Loucy (cell line): ENCODE results near the gene TOB1.

ENCODE experiments used
- H2AFZ ChIP-seq: fragments of 200-600 bp; sonication (generic); 2 replicates; pipeline ENCODE4 v1.6.0; 2016; ENCODE audit warnings: antibody characterized with exemption, mild to moderate bottlenecking, low read length, moderate library complexity
- H3F3A ChIP-seq: fragments of 200-600 bp; 2 replicates; pipeline ENCODE4 v1.6.0; 2016; ENCODE audit warnings: antibody characterized with exemption, low read depth, mild to moderate bottlenecking
- H3K27me3 ChIP-seq: fragments of 200-600 bp; sonication (generic); 2 replicates; pipeline ENCODE4 v1.6.1; 2014; ENCODE audit warnings: low read length, mild to moderate bottlenecking; ENCODE audit not compliant: insufficient read depth, poor library complexity, severe bottlenecking
- H3K36me3 ChIP-seq: fragments of 200-600 bp; sonication (generic); 2 replicates; pipeline ENCODE4 v1.6.1; 2016; ENCODE audit warnings: low read length; ENCODE audit not compliant: insufficient read depth
- H3K4me1 ChIP-seq: fragments of 200-600 bp; sonication (generic); 2 replicates; pipeline ENCODE4 v1.5.1; 2014; ENCODE audit warnings: low read length, mild to moderate bottlenecking; ENCODE audit not compliant: insufficient read depth, poor library complexity, severe bottlenecking
- H3K4me2 ChIP-seq: fragments of 200-600 bp; sonication (generic); 2 replicates; pipeline ENCODE4 v1.6.0; 2014; ENCODE audit warnings: antibody characterized with exemption, low read length, low read depth, mild to moderate bottlenecking; ENCODE audit not compliant: poor library complexity, severe bottlenecking
- H3K4me3 ChIP-seq: fragments of 200-600 bp; sonication (generic); 2 replicates; pipeline ENCODE4 v1.5.1; 2014; ENCODE audit warnings: low read length, mild to moderate bottlenecking, mixed read lengths; ENCODE audit not compliant: poor library complexity, severe bottlenecking
- H3K79me2 ChIP-seq: fragments of 200-600 bp; sonication (generic); 2 replicates; pipeline ENCODE4 v1.6.1; 2014; ENCODE audit warnings: low read length; ENCODE audit not compliant: insufficient read depth
- H3K9ac ChIP-seq: fragments of 200-600 bp; sonication (generic); 2 replicates; pipeline ENCODE4 v1.6.0; 2014; ENCODE audit warnings: mild to moderate bottlenecking, low read depth, low read length, moderate library complexity; ENCODE audit not compliant: poor library complexity, severe bottlenecking
- H3K9me2 ChIP-seq: fragments of 200-600 bp; sonication (generic); replicated peaks from 2 replicates; pipeline ENCODE4 v1.6.1; 2016; ENCODE audit warnings: low read depth, low read length, mixed read lengths
- H3K9me3 ChIP-seq: fragments of 200-600 bp; sonication (generic); 2 replicates; pipeline ENCODE4 v1.6.1; 2014; ENCODE audit warnings: mild to moderate bottlenecking, antibody characterized with exemption, low read length, low read depth; ENCODE audit not compliant: insufficient read depth
- H4K20me1 ChIP-seq: fragments of 200-600 bp; sonication (generic); 2 replicates; pipeline ENCODE4 v1.6.0; 2014; ENCODE audit warnings: antibody characterized with exemption, low read length, mild to moderate bottlenecking; ENCODE audit not compliant: insufficient read depth, poor library complexity, severe bottlenecking
- CTCF ChIP-seq: fragments of 200-600 bp; sonication (generic); conservative IDR thresholded peaks from 2 replicates; pipeline ENCODE4 v1.5.1; 2014; ENCODE audit warnings: mild to moderate bottlenecking, antibody characterized with exemption, low read length
- EZH2phosphoT487 ChIP-seq: fragments of 200-600 bp; IDR thresholded peaks from 2 replicates; pipeline ENCODE4 v1.6.1; 2018; ENCODE audit warnings: antibody characterized with exemption, mild to moderate bottlenecking, moderate library complexity, borderline replicate concordance

TOB1 gene

GRCh38 chr17:50839591-50840310, 26.4 kb downstream of the TOB1 start:
- Histone ChIP-seq H3F3A (no peaks in the 10 kb centered on the region), H3K9me2 (no peaks in the 10 kb centered on the region), H3K9me3 (no peaks in the 10 kb centered on the region), H4K20me1 (no peaks in the 10 kb centered on the region), H2AFZ (no peak overlapping the region), H3K9ac (no peak overlapping the region), H3K79me2 (no peaks in the 10 kb centered on the region), H3K4me3 (no peak overlapping the region), H3K4me1 (no peaks in the 10 kb centered on the region), H3K36me3 (no peaks in the 10 kb centered on the region), H3K4me2 (no peak overlapping the region), H3K27me3 (no peaks in the 10 kb centered on the region)
- TF ChIP-seq EZH2phosphoT487 (no peak), CTCF (no peak)

GRCh38 chr17:50837980-50838954, 27.9 kb downstream of the TOB1 start:
- TF ChIP-seq CTCF, result no peak
- no peak for TF ChIP-seq EZH2phosphoT487
- H3F3A ChIP-seq, result no peaks in the 10 kb centered on the region
- no peaks in the 10 kb centered on the region for H3K27me3 ChIP-seq
- no peak overlapping the region for H3K4me3 ChIP-seq
- no peak overlapping the region for H3K4me2 ChIP-seq
- H4K20me1 ChIP-seq, result no peaks in the 10 kb centered on the region
- no peaks in the 10 kb centered on the region for H3K4me1 ChIP-seq
- H2AFZ ChIP-seq, result no peak overlapping the region
- no peaks in the 10 kb centered on the region for H3K9me2 ChIP-seq
- no peaks in the 10 kb centered on the region for H3K9me3 ChIP-seq
- no peak overlapping the region for H3K9ac ChIP-seq
- no peaks in the 10 kb centered on the region for H3K79me2 ChIP-seq
- H3K36me3 ChIP-seq, result no peaks in the 10 kb centered on the region

DNA sequence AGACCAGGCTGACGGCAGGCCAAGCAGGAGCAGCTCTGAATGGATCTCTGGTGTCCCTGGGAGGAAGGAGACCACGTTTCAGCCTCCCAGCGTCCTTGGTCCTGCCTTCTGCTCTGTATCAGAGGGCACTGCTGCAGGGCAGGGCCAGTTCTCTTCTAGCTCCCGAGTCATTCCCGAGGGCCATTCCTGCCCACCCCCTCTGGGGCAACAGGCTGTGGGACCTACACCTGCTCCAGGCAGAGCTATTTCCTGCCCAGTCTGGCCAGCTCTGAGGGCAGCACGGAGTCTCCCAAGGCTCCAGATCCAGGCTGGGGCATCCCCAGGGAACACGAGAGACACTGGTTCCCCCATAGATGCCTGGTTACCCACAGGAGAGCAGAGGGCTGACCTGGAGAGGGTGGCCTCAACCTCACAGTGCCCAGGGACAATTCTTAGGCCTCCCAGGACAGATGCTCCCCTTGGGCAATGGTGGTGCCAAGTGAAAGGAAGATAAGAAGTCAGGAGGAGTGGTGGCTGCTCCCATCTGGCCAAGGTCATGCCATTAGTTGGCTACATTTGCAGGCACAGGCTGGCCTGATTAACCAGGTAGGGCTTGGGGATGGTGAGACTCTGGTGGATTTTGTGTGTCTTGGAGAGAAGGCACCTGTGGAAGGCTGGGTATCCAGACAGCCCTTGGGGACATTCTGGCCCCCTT, 28.7 kb downstream of the TOB1 start:
- no peak overlapping the region for H3K9ac ChIP-seq
- TF ChIP-seq CTCF (no peak), EZH2phosphoT487 (no peak)
- no peak overlapping the region for H3K4me3 ChIP-seq

More for the DNA sequence above, 28.7 kb downstream of the TOB1 start:
- Histone ChIP-seq H3F3A (no peaks in the 10 kb centered on the region), H2AFZ (no peak overlapping the region), H3K9me3 (no peaks in the 10 kb centered on the region), H3K4me2 (no peak overlapping the region), H3K36me3 (no peaks in the 10 kb centered on the region), H4K20me1 (no peaks in the 10 kb centered on the region), H3K27me3 (no peaks in the 10 kb centered on the region), H3K9me2 (no peaks in the 10 kb centered on the region), H3K4me1 (no peaks in the 10 kb centered on the region), H3K79me2 (no peaks in the 10 kb centered on the region)
